NCI-H1930 (cell line): Measurements from ENCODE around the gene FSHR.

ENCODE experiments used
- DNase-seq, 2 experiments: peaks; one replicate each; lab custom pipeline; 2025; lab: John Stamatoyannopoulos, UW

The FSHR gene

DNA sequence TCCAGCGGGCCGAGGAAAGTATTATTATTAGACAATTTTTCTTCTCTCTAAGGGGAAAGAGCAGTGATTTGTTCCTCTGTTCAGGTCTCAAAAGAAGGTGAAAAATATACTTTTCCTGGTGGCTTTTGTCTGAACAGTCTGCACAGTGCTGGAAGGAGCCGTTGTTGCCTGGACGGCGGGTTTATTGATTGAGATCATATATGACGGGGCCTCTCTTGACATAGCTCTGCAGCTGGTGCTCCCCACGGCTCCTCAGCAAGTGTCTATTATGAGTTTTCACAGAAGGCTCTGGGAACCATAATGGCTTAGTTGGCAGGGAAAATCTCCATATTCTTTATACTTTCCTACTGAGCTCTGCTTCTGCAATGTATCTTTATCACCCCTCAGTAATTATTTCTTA, 42.9 kb downstream of the FSHR start:
- peak in 1 of 2 experiments; percentile 38 for DNase-seq

DNA sequence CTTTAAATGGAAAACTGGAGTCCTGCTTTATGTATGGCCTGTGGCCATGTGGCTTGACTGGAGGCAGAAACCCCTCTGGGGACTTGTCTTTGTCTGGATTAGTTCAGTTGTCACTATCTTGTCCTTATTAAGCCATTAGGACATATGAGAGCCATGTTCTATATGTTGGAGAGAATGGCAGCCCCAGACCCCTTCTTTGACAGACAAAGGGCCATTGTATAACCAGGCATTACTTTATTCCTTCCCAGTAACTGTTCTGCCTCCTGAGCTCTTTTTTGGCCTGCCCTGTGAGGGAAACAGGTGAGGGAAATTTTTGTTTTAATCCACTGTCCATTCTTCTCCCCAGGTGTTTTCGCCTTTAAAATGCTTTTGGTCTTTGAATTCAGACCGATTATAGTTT, 43.3 kb downstream of the FSHR start:
- DNase-seq, result peak in 1 of 2 experiments; percentile 22

DNA sequence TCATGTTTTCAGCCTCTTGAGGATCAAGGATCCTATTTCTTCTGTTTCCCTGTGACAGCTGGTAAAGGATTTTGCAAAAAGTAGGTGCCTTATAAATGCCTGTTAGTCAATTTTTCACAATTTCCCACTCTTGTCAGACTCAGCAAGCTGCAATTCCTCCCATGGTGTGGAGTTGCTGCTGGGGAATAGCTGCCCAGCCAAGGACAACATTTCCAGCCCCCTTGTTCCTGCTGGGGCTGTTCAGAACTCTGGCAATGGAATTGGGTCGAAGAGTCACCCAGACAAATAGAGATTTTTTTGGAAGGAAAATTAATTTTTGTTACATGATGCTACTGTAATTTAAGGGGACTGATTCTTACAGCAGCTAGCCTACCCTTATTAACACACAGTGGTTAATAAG, 43.7 kb downstream of the FSHR start:
- DNase-seq, result no peak

DNA sequence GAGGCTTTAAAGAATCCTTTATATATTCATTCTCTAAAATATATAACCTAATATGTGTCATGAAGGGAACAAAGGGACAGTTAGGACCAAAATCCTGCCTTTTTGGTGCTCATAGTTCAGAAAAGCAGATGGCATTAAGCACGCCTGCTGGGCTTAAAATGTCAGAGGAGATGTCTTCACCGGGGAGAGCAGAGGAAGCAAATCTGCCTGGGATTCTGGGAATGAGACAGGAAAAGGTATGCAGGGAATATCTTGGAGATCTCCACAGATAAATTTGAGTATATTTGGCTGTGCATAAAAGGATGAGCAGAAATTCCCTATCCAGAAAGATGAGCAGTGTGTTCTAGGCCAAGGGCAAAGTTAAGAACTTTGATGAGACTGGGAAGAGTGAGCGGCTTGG, 45.5 kb downstream of the FSHR start:
- no peak for DNase-seq

DNA sequence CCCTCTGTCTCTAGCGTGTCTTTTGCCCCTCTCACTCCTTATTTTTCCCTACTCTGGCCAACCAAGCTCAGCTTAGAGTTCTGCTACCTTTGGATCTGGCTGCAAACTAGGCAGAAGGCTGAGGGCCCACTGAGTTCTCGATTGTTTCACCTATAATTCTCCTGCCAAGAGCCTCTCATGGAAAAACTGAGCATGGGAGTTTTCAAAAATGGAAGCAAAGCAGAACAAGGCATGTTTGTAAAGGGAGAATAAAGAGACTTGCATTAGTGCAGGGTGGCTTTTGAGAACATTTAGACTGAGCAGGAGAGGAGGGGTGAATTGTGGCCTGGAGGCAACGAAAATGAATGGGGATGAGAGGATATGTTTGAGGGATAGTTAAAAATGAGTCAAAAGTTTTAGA, 45.9 kb downstream of the FSHR start:
- no peak for DNase-seq

DNA sequence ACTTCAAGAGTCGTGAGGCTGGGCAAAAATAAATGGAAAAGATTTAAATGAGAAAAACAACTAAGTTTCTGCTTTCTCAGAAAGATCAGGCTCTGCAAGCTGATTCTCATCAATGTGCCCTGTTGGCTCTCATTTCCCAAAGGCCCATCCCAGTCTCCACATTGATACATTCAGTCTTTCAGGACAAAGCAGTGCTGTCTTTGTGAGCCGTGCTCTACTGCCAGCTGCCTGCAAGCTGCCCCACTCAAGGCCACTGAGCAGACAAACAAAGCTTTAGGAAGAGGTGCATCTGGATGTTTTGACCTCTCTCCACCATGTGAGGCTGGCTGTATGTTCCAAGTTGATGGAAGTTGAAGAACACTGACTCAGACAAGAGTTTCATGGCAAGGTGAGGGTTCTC, 48.8 kb downstream of the FSHR start:
- no peak for DNase-seq

DNA sequence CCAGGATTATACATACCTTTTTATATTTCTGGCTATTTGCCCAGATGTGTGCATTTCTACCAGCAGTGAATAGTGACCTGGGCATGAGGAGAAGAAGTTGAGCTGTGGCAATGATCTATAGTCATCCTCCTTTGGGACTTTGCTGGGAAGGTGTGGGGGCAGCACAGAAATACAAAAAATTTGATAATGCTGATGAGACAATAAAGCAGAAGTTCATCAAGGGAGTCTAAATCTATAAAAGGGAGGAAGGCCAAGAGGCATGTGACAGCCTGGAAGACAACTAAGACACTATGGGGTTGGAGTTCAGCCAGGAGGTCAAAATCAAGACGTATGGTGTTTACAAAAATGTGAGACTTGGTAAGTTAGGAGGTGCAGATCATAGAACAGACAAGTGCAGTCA, 52.2 kb downstream of the FSHR start:
- DNase-seq, result no peak

DNA sequence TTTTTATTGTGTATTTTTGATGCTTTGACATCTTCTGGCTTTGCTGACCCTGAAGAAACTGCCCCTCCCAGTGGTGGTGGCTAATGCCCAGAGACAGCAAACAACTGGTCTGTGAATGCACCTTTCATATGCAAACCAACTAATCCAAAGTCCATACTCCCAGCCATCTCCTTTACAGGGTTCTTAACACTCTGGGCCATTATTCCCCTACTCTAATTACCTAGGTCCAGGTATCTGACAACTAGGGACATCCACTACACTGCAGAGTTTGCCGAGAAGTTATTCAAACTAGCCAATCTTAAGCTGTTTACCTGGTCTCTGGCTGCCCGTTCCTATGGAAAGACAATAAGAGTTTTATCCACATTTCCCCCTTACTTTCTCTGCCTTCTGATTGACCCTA, 73.6 kb downstream of the FSHR start:
- DNase-seq, result no peak

DNA sequence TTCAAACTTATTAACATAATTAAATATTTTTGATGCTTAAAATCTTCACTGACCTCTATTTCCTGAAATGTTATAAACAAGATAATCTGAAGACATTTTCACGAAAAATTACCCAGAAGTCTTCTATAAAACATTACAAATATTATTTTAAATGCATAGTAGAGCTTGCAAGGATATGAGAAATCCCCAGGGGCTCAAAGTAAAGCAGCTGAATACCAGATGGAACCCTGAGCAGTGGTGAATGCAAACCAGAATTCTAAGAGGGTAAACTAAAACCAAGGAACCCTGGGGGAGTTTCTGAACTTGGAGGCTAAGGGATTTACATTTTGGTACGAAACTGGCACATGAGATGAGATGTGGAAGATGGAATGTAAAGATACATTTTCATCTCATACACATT, 83.6 kb downstream of the FSHR start:
- DNase-seq, result no peak

DNA sequence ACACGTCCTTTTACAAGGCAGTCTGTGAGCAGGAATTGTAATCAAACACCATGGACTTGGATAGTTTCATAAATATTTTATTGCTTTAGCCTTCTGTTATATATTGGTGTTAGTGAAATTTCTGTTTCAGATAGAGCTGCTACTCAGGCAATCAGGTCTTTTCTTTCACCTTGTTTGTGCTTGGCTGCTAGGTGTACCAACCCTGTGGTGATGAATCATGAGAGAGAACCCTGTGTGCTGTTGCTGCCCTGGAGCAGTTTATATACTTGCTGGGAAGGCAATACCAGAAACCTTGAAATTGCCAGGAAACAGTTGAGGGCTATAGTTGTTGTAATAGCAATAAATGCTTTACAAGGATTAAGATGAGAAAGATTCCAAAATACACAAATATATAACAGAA, 84.5 kb downstream of the FSHR start:
- DNase-seq, result no peak

DNA sequence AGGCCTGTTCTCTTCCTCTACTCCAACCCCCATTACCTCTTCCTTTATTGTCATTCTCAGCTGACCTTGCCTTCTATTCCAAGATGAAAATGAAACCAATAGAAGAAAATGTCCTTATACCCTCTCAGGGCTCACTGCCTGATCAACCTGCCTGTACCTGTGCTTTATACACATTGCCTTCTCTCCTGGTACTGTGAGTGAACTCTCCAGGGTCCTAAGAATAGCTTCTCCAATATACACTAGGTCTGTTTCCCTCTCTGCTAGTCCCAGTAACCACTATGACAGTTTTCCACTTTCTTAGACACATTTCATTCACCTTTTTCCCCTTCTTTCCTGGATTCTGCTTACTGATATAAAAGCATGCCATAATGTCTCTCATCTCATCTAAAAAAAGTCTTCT, 85.7 kb downstream of the FSHR start:
- no peak for DNase-seq

DNA sequence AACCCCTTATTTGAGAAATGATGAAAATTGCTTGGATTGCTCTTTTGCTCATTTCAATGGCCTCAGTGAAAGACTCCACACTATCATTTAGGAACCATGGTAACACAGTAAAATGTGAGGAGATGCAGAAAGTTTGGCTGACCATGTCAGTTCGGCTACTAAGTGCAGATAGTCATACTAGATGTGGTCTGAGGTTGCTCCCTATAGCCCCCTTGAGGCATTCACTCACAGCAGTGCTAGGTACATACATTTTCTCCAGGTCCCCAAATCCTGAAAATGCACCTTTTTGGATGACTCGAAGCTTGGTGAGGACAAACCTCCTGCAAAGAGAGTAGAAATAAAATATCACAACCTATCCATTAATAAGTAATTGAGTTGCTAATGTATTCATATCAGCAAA, 86.3 kb downstream of the FSHR start:
- no peak for DNase-seq

DNA sequence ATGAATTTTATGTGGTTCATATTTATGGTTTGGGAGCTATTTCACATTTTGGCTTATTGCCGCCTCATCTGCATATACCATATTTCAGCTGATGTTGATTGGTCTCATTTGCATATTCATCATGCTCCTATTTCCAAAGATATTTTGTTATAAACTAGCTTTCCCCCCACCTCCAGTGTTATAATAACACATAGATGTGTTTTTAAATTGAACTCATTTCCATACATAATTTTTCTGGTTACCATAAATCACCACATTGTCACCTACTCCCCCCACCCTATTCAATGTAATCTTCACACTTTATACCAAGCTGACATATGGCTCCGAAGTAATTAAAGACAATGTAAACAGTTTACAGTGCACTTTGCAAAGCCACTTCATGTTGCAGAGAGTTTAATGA, 101.2 kb downstream of the FSHR start:
- no peak for DNase-seq

DNA sequence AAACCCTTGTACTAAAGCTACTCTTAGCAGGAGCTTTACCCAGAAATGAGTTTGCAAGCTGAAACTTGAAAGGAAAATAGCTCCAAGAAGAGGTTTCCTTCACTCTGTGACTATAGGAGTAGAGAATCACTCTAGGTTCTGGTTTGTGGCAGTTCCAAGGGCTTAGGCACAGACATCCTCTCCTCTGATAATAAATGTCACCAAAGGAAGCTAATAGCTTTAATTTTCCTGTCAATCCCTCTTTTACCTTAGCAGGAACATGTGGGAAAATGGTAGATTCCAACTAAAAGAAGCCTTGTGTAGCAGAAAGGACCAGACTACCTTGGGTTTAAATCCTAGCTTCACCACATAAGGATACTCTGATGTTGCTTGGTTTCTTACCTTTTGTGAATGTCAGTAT, 104.0 kb downstream of the FSHR start:
- no peak for DNase-seq

DNA sequence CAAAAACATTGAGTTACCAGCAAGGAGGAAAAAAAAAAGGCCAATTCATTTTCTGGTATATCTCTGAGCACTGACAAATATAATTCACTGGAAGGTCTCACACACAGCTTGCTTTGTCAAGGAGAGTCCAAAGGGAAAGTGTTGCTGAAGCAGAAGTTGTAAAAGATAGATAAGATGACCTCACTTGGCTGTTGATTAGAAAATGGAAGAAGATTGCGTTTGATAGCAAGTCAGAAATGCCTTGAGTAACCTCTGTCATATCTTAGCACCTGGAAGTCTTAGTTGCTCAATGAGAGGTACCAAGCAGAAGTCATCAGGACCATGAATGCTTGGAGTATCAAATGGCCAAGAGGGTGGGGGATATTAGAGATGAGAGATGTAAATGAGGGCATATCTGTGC, 105.2 kb downstream of the FSHR start:
- no peak for DNase-seq

DNA sequence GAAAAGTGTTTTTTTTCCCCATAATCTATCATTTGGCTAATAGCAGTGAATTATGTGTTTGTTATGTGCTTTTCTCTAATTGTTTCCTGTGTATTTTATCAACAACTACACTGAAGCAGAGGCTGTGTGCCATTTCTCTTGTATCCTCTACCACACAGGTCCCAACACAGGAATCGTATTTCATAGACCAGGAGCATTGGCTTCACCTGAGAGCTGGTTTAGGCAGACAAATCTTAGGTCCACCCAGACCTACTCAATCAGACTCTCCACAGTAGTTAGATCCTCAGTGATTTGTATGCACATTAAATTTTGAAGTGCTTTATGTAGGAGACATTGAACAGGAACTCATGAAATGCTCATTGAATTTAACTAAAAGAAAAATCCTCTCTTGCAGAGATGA, 109.2 kb downstream of the FSHR start:
- DNase-seq, result peak; percentile 66 to 68

DNA sequence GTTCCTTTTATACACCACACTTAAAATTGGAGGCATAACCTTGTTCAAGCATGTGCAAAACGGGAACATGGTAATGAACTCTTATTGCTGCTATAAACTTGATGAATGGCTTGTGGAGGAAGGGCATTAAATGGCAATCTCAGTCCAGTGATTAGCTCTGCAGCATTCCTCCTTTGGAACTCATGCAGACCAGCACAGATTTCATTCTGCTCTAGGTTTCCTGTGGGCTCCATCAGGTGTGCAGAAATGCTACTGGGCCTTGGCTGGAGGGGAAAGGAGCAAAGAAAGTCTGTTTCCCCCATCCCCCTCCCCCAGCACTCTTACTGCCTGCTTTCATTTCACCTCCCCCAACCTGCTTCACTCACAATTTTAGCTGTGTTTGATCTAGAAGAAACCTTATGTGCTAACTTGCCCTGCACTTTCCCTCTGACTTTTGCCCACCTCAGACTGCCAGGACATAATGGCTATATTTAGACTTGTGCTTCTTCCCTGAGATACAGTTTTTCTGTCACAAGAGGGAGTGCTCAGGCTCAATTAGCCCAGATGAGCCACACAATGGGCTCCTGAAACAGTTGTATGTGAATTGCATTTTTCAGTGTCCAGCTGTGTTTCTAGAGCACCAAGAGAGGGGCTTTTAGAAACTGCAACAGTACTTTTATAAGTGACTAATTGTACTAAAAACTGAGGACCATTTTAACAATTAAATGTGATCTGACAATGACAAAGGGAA, 109.8 kb downstream of the FSHR start:
- DNase-seq, result peak in 1 of 2 experiments; percentile 68

DNA sequence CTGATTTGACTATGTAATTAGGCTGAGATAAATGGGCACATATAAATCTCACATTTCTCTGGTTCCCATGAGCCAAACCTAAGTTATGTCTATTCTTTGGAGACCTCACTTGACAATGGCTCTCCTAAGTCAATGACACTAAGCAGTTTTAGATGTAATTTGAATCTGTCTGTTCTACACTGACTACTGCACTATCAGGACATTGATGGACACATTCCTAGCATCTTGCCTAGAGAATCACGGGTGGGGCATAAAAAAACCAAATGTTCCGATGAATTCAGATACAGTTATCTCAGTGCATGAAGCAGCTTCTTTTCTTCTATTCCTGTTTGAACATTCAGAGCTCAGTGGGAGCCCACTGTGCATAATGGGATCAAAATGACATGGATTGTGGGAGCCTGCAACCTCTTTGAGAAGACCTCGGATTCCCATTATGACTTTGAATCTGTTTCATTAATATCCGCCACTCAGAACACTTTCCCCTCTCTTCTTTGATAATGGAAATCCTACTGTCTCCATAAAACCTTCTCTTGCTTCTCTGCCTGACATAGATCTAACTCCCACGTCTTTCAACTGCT, 110.8 kb downstream of the FSHR start:
- no peak for DNase-seq

DNA sequence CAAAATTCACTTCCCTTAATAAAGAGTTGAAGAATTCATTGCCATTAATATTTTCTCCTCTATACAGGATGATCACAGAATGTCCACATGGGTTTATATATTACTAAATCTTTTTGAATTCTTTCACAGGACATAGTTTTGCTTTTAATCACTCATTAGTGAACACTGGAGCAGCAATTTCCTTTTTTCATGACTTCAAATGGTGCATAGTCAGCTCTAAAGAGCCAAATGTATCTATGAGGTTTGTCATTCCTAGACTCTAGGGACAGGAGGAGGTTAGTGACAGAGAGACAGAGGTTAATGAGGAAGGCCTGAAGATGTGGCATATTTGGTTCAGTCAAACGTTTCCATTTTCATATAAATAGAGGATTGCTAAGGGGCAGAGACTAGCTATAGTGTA, 111.8 kb downstream of the FSHR start:
- no peak for DNase-seq

DNA sequence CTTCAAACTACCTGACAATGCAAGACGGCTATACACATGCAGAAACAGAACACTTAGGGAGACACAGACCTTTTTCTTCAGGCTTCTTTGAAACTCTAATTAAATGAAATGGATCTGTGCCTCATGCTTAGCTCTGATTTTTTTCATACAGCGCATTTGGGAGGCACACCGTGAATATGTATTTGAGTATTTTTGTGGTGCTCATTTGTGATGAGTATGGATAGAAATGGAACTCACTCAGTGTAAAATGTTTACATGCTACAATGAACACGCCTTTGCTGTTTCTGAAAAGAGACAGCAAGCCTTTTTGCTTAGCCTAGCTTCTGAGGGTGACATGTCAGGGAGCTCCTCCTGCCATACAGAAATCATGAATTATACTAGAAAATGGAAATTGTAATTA, 113.3 kb downstream of the FSHR start:
- no peak for DNase-seq

DNA sequence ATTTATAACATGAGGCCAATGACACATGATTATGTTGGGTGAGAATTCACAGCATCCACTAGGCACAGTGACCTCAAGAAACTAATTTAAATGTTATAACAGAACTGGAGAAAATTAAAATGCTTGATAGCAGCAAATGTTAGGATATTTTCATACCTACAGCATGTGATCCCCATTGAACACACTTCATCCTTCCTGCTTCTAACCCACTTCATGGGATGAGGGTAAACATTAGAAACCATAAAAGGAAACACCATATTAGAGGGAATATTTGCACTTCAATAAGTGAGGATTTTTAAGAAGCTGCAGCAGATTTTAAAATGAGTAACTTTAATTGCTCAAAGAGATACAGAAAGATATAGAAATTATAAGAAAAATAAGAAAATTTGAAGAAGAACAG, 117.1 kb downstream of the FSHR start:
- no peak for DNase-seq

DNA sequence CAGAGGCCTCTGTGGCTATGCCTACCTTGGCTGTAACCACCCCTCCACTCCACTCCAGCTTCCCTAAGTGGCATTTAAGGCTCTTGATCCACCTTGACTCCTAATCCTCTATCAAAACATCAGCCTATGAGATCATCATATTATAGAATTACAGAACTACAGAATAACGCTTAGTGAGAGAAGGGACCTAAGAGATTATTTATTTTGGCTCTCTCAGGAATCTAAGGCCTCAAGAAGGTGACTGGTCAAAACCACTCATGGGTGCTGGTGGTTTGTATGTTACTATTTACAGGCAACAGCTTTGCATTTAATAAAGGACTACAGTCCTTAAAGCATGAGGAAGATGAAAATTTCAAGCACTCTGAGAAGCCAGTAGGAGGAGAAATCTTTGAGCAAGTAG, 118.8 kb downstream of the FSHR start:
- no peak for DNase-seq

DNA sequence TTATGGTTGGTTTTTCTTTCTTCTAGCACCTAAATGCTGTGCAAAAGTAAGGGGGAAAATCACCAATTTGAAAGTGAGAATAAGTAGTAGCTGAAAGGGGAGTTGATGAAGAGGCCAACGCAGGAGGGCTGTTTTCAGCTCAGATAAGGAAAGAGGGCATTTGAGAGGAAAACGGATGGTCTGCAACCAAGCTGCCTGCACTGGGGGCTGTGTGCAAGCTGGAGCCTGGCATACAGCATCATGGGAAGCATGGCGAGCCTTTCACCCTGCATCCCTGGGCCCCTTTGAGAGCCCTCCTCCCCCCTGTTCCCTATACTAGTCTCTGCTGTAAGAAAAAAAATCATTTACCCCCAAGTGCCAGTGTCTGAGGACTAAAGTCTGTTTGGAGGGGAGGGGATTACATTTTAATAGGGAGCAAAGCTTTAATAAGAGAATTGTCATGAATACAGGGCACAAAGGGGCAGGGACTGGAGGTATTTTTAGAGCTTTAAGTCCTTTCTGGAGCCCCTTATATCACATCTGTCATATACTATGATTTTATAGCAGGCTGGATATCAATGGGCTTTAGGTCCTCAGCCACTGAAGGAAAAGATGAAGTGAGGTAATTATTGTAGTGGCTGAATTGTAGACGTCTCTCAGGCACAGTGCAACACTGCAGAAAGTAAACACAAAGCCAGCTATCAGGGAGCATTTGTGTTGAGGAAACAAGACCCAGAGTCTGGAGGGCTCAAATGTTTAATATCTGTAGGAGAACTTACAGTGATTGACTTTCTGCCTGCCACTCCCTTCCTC, 120.7 kb downstream of the FSHR start:
- DNase-seq, result no peak
